ENCODE measurements around the gene RIN3.

DNA sequence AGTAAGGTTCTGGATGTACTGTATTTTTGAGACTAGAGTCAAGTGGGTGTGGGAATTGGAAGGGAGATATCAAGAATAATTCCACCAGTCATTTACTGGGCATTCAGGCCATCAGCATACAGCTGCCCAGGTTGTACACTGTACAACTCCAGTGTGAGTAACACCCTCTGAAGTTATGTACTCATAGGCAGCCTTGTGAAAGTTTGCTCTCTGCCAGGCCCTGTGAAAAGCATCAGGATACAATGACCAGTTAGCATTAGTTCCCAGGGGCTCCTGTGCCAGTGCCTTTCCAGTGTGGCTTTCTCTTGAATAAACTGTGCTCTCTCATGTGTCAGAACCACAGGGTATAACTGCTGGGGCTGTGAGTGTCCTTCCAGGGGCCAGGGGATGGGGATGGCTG, 145.1 kb downstream of the RIN3 start:
- TF ChIP-seq, protein P1, sequence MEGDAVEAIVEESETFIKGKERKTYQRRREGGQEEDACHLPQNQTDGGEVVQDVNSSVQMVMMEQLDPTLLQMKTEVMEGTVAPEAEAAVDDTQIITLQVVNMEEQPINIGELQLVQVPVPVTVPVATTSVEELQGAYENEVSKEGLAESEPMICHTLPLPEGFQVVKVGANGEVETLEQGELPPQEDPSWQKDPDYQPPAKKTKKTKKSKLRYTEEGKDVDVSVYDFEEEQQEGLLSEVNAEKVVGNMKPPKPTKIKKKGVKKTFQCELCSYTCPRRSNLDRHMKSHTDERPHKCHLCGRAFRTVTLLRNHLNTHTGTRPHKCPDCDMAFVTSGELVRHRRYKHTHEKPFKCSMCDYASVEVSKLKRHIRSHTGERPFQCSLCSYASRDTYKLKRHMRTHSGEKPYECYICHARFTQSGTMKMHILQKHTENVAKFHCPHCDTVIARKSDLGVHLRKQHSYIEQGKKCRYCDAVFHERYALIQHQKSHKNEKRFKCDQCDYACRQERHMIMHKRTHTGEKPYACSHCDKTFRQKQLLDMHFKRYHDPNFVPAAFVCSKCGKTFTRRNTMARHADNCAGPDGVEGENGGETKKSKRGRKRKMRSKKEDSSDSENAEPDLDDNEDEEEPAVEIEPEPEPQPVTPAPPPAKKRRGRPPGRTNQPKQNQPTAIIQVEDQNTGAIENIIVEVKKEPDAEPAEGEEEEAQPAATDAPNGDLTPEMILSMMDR (IDR thresholded peaks at IDR 0.05), result no peak
- TF ChIP-seq POLR2A (IDR thresholded peaks at IDR 0.05), result no peak

Data from prostate gland (tissue), 2 donors.